GM18520 (cell line): ENCODE measurements around the gene OR9Q1.
"Not testable (repeated sequence)": the region's sequence is repeated elsewhere in the genome, so short reads cannot be mapped to it uniquely, and the experiment has no call there.

ENCODE experiments used
- ATAC-seq: cut with Tn5 transposase; IDR thresholded peaks from one replicate; pipeline ENCODE4 v1.9.1; 2021; ENCODE audit not compliant: unreplicated experiment

The OR9Q1 gene

DNA sequence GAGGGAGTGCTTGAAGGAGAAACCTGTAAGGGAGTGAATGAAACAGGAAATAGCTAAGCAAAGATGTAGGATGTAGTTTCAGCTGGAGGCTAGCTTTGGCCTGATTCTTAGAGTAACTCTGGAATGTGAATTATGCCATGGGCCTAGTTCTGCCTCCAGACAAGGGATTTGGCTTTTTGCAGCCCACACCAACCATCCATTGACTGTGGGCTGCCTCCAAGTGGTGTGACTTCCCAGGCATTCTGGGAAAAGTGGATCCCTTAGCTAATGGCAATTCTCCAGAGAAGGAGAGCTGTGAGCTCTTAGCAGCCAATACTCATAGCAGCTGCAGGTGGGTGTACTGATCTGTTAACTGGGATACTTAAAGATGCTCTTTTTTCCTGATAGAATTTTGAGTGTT lies 103.7 kb downstream of the OR9Q1 start:
- no peak for ATAC-seq

DNA sequence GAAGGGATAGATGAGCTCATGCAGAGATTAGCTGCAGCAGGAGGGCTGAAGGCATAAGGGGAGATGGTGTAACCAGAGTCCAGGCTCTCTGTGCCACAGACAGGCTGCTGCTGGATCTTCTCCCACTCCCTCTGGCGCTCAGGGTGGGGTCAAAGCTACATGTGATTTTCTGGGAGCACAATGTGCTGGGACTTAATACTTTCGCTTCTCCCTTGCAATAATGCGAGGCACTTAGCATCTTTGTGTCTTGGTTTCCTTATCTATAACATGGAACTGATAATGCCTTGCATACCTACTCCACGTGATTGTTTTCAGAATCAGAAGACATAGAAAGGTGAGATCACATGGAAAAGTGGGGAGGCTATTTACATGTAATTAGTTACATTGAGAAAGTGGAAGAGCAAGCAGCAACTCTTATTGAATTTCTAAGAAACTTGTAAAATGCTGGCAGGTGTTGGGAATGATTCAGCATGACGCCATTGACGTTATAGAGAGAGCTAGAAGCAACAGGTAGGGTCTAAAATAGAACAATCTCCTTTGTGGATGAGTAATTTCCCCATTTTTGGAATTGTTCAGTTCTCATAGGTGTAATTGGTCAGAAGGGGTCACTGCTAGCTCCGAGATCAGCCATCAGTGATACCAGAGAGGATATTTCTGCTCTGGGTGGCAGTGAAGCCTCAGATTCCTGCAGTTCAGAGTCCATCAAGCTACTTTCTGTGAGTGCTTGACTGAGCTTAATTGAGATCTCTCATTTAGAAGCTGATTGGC lies 109.8 kb downstream of the OR9Q1 start:
- ATAC-seq, result no peak

DNA sequence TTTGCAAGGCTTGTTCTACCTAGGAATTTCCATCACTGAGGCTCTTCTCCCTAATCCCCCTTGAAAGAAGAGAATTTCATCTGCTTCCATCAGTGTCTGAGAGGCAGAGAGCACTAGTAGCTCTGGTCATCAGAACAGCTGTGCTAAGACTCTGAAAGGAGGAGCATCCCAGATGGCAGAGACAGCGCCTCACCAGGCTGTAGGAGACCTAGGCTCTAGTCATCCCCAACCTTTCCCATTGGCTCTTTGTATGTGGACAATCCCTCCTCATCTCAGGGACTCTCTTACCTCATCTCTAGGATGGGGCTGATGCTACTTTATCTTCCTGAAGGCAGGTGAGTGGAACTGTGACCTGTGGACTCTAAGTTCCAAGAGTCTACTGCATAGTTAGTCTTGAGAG lies 110.5 kb downstream of the OR9Q1 start:
- ATAC-seq, result no peak

DNA sequence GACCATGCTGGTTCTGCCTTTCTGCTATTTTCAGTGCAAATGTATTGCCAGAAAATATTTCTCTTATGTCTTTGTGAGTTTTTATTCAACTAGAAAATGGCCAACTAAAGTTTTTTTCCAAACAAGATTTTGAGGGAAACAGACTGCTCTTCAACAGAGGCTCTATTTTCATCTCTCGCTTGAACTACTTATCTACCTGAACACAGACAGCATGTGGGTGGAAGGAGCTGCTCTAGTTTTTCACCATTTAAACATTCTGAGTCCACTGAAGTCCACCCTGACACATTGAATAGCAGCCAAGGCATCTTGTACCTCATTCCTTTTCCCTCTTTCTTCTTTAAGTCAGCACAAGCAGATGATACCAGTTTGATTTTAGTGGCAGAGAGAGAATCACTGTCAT lies 111.5 kb downstream of the OR9Q1 start:
- no peak for ATAC-seq

DNA sequence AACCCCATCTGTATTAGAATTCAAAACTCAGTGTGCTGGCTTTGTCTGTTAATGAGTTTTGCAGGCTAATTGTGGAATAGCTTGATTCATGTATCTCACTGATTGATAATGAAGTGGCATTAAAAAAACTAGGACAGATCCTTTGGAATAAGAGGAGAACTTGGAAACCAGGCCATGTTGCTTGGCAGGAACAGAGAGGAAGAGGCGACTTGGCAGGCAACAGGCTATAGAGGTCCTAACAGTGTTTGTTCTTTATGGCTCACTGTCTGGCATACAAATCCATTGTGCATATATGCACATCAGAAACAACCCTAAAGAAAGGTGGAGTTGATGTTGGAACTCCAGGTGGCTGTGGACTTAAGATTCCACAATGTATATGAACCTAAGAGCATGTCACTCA lies 119.1 kb downstream of the OR9Q1 start:
- no peak for ATAC-seq

DNA sequence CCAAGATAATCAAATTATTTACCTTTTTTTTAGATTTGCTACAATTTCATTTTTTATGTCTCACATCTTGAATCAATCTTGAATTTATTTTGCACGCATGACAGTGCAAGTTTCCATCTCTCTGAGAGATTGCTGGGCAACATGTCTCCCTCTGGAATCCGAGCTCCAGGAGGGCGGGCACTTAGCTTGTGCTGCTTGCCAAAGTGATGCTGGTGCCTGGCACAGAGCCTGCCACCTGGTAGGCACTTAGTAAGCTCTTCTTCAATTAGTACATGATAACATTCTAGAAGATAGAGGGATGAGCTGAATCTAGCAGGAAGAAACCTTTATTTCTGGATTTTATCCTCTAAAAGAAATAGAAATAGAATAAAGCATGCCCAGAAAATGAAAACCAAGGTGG lies 129.1 kb downstream of the OR9Q1 start:
- ATAC-seq, result no peak

DNA sequence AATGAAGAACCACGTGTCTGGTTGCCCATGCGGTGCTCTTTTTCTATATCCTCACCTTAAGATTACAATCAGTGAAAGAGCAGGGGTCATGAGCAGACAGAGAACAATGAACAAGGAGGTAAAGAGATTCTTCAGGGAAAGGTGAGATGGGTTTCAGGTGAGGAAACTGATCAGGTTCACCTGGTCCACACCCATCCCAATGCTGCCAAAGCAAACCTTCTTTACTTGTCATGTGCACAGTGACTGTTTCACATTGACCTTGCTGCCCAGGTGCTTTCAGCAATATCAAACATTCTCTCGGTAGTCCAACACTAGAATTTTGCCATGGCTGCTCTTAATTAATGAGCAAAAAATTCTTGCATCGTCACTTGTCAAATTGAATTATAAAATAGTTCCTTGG lies 140.7 kb downstream of the OR9Q1 start:
- ATAC-seq, result no peak

DNA sequence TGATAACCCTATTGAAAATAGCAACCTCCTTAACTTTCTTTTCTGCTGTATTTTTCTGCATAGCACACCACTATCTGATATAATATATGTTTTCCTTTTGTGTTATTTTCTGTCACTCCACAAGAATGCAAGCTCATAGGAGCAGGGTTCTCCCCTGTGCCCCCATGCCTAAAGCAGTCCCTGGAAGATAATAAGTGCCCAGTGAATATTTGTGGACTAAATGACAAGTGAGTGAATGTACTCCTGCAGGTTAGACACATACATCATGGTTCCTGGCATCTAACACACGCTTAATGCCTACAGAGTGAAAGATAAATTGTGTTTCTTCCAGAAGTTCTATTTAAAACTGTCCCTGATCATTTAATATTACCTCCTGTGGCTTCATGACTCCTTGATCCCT lies 141.3 kb downstream of the OR9Q1 start:
- ATAC-seq, result no peak

DNA sequence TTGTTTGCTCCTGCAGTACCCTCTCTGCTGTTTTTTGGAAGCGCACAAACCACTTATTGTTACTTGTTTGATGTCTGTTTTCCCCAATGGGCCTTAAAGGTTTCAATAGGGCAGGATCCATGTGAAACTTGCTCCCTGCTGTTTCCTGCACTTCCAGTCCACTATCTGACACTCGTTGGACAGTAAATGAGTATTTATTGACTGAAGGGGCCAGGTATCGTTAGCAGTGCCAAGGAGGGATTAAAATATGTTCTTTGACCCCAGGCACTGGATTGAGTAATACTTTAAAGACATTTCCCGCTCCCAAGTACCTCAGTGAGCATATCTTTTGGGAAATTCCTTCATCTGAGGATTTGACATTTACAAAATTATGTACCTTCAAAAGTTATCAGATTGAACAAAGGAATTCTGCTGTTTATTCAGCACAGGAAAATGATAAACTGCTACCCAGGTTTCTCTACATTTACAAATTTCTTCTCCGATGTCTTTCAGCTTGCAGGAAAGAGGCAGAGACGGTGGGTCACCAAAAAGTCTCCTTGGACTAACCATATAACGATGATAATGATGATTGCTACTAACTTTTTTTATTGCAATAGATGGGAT lies 141.9 kb downstream of the OR9Q1 start:
- no peak for ATAC-seq

DNA sequence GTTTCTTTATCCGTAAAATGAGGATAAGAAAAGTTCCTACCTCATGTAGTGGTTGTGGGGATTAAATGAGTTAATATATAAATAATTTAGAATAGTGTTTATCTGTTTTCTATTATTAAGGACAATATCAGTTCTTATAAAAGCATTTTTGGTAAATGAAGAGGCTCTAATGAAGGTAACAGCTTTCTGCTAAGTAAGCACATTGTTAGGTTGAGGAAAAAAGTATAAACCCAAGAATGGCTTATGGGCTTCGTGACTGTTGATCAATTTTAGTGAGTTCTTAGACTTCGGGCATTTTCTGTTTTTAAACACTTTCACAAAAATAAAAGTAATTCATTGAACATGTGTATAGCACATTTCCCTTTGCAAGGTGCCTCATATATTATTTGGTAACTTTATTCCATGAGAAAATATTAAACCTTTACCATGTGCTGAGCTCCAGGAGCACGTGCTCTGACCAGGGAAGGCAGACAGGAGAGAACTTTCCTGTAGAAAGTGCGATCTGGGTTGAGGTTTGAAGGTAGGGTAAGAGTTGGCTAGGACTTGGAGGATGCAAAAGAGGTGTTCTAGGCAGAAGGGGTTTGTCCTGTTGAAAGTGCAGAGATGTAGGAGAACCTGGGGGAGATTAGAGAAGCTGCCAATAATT lies 153.9 kb downstream of the OR9Q1 start:
- no peak for ATAC-seq

DNA sequence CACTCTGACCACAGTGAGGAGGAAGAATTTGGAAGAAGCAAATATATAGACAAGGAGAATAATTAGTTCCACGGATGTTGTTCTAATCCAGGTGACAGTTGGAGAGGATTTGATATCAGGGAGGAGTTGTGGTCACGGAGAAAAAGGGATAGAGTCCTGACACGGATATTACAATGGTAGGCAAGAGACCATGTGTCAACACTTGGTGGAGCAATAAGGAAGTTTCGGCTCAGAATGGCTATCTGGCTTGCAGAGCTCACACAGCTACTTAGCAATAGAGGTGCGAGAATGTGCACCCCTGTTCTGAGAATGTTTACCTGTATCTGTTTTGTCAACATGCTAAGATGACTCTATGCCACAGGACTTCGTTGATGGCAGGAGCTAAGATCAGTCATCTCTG lies 154.8 kb downstream of the OR9Q1 start:
- ATAC-seq, result no peak

DNA sequence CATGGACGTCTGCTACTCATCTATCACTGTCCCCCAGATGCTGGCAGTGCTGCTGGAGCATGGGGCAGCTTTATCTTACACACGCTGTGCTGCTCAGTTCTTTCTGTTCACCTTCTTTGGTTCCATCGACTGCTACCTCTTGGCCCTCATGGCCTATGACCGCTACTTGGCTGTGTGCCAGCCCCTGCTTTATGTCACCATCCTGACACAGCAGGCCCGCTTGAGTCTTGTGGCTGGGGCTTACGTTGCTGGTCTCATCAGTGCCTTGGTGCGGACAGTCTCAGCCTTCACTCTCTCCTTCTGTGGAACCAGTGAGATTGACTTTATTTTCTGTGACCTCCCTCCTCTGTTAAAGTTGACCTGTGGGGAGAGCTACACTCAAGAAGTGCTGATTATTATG lies 156.0 kb downstream of the OR9Q1 start:
- ATAC-seq, result no peak

DNA sequence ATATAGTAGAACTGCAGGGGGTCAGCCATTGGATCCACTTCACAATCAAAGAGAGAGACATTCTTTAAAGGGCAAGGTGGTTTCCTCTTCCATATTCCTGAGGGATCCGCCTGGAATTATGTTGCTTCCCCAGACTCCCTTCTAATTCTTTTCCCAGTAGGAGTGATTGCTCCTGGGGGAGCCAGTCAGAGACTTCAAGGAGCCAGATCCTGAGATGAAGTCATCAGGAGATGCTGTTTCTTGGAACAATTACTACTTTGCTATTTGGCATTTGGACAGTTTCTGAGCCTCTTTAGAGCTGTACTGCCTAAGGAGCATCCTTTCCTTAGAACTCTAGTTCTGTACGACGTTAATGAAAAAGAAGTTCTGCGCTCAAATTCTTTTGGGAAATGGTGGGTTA lies 163.3 kb downstream of the OR9Q1 start:
- ATAC-seq, result no peak

DNA sequence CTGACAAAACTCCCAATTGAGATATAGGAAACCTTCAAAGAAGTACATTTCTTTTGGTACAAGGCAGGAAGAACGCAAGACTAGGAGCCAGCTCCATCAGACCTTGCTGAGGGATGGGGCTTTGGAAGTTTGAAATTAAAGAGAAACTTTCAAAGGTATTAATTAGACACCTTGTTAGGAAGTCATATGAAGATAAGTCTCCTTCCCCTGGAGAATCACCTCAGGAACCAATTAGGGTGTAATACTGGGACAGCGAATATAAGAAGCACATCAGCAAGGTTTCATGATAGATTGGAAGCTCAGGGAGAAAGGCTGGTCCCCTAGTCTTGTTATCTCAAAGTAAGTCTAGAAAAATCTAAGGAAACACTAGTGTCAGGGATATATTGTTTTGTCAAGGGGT lies 165.1 kb downstream of the OR9Q1 start, which contains the start of gene OR9Q2:
TSS of gene OR9Q2 (plus strand) at position 301 of the 400 bp plus-strand sequence. CDS start 1,421 bp downstream, outside the sequence.
- ATAC-seq, result no peak

DNA sequence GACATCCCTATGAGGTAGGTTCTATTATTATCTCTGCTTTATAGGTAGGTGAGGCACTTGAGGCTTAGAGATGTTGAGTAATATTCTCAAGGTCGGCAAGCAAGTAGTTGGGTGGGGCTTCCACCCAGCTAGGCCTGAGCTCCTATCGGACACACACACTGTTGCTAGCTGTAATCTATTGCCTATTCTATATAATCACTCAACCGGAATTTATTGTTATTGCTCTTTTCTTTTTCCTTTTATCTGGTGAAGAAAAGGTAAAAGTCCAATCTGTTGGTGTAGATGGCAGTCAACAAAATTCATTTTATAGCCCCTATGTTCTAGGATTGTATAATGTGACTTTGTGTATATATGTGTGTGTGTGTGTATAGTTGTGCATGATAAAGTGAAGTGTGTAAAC lies 168.5 kb downstream of the OR9Q1 start:
- no peak for ATAC-seq

DNA sequence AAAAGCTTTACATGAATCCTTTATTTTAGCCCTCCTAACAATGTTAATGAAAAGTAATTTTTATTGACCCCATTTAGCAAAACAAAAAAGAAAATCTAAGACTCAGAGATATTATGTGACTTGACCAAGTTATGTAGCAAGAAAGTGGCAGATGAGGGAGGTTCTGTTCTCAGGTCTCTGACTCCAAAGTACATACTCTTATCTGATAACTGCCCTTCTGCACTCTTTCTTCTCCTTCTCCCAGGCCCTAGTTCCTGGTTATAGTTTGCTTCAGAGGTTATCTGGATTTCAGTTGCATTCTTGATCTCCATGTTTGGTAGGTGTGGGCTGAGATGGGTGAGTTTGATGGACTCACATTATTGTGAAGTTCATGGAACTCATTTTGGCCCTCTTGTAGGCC lies 169.7 kb downstream of the OR9Q1 start:
- no peak for ATAC-seq

DNA sequence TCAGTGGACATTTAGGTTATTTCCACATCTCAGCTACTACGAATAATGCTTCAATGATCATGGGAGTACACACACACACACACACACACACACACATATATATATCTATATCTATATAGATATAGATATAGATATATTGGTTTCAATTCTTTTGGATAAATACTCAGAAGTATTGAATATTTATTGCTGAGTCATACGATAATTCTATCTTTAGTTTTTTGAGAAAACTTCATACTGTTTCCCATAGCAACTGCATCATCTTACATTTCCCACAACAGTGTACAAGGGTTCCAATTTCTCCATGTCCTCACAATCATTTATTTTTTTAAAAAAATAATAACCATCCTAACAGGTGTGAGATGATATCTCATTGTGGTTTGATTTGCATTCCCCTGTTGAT lies 172.3 kb downstream of the OR9Q1 start:
- no peak for ATAC-seq

DNA sequence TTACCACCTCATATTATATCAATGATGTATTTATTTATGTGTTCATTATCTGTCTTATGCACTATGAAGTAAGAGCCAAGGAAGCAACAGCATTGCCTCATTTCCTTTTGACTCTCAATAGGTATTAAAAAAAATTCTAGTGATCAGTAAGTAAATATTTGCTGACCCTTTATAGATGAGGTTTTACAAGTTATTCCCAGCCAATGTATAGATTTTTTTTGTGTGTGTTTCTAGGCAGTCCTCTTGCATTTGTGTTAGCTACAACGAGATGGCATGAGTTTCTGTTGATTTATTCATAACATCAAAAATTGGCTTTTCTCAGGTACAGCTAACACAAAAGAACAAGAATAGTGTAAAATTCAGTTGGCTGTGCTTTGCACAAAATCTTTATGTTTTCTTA lies 175.6 kb downstream of the OR9Q1 start:
- no peak for ATAC-seq

DNA sequence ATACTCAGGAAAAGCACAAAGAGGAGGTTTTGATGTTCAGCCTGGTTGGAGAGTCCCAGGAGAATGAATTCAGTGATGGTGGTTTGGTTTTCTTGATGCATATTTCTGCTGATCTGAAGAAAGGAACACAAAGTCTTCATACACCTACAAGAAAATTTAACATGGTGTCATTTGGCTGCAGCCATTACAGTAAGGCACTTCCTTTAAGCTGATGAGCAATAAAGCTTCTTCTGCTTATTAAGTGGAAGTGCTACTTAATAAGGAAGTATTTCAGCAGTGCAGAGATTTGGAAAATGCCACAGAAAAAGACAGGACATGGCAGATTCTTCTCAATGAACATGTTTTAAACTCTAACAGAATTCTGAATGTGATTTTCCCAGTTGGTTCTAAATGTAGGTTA lies 180.4 kb downstream of the OR9Q1 start, which contains the start of gene OR1S2:
TSS of gene OR1S2 (minus strand) at position 101 of the 400 bp plus-strand sequence. CDS start at position 101, 0 bp downstream.
- no peak for ATAC-seq

DNA sequence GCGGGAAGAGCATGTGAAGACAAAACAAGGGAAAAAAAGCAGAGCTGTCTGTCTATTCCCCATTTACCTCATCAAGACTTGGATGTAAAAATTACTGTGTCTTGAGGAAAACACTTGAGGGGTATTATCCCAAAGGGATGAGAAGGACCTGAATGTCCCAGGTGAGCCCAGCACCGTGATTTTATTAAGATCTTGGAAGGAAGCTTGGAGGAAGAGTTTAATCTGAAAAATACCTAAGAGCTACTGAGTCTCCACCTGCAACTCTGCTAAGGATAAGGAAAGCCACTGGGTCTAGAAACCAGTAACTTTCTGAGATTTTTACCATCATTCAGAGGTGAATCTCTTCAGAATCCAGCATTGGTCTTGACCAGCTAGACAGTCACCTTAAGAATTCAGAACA lies 188.7 kb downstream of the OR9Q1 start, which contains the start of gene OR1S1:
TSS of gene OR1S1 (plus strand) at position 301 of the 400 bp plus-strand sequence.
- not testable (repeated sequence) for ATAC-seq

DNA sequence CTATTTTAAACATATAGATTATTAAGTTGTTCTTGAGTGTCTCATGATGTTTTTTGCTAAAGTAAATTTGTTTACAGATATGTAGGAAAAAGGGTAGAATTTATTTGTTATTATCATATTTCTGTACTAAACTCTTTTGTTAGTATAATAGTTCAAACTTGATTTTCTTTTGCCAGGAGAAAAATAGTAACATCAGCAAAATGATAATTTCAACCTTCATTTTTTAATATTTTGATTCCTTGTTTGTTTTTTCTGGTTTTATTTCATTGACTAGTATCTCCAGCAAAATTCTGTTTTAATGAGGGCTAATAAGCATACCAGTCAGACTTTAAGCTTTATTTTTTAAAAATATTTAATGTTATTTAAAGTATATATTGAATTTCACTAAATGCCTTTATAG lies 192.8 kb downstream of the OR9Q1 start:
- ATAC-seq, result no peak

DNA sequence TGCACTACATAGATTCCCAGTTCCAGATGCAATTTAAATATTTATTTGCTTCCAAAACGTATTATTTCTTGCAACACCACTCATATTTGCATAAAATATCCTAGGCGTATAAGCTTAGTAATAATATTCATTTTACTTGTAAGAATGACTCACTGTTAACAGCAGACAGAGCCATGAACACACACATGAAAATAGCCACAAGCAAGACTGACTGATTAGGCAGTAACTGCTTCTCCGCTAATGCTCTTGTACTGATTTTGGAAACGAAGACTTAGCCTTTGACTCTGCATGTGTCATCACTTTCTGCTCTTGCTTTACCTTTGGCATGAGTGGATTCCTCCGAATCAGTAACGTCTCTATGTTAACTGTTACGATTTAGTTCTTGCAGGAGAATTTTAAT lies 199.0 kb downstream of the OR9Q1 start:
- ATAC-seq, result no peak
